Mesendoderm (in vitro differentiated cells): Measurements from ENCODE around the gene RSAD2.

Experiments used
- DNase-seq: peaks from one replicate; pipeline ENCODE4 v3.0.0; 2013
- H2AK5ac ChIP-seq: 2 replicates; pipeline ENCODE4 v1.6.1; 2013; ENCODE audit warnings: low read length, inconsistent platforms
- H2BK120ac ChIP-seq: 2 replicates; pipeline ENCODE4 v1.6.1; 2013; ENCODE audit warnings: low read depth, mild to moderate bottlenecking, low read length, moderate library complexity, mixed read lengths
- H2BK15ac ChIP-seq: replicated peaks from 2 replicates; pipeline ENCODE4 v1.6.1; 2013; ENCODE audit warnings: low read depth, mild to moderate bottlenecking, moderate library complexity
- H2BK5ac ChIP-seq: 2 replicates; pipeline ENCODE4 v1.6.1; 2013; ENCODE audit warnings: low read length, inconsistent platforms
- H3K18ac ChIP-seq: 2 replicates; pipeline ENCODE4 v1.6.1; 2013; ENCODE audit warnings: mild to moderate bottlenecking, low read length, mixed read lengths
- H3K23ac ChIP-seq: one replicate; pipeline ENCODE4 v1.6.1; 2013; ENCODE audit warnings: low read length
- H3K27ac ChIP-seq: 2 replicates; pipeline ENCODE4 v1.5.1; 2013; ENCODE audit warnings: low read depth, mild to moderate bottlenecking, inconsistent platforms, low read length, moderate library complexity
- H3K27me3 ChIP-seq: 2 replicates; pipeline ENCODE4 v1.6.1; 2013; ENCODE audit warnings: low read length, control low read depth, mild to moderate bottlenecking, inconsistent platforms; ENCODE audit not compliant: insufficient read depth, poor library complexity
- H3K36me3 ChIP-seq: 2 replicates; pipeline ENCODE4 v1.6.1; 2013; ENCODE audit warnings: low read length, inconsistent platforms; ENCODE audit not compliant: control insufficient read depth, insufficient read depth
- H3K4ac ChIP-seq: one replicate; pipeline ENCODE4 v1.6.1; 2013; ENCODE audit warnings: low read depth, mild to moderate bottlenecking, low read length, moderate library complexity
- H3K4me1 ChIP-seq: 2 replicates; pipeline ENCODE4 v1.6.1; 2013; ENCODE audit warnings: low read depth, low read length, inconsistent platforms; ENCODE audit not compliant: control insufficient read depth
- H3K4me2 ChIP-seq: 2 replicates; pipeline ENCODE4 v1.6.1; 2013; ENCODE audit warnings: low read length
- H3K4me3 ChIP-seq: 2 replicates; pipeline ENCODE4 v1.5.1; 2013; ENCODE audit warnings: mild to moderate bottlenecking, low read length
- H3K56ac ChIP-seq: one replicate; pipeline ENCODE4 v1.6.1; 2013; ENCODE audit warnings: low read length
- H3K79me1 ChIP-seq: 2 replicates; pipeline ENCODE4 v1.6.1; 2013; ENCODE audit warnings: low read length, inconsistent platforms
- H3K79me2 ChIP-seq: 2 replicates; pipeline ENCODE4 v1.6.1; 2013; ENCODE audit warnings: mild to moderate bottlenecking, low read length; ENCODE audit not compliant: control insufficient read depth, insufficient read depth
- H3K9ac ChIP-seq: 2 replicates; pipeline ENCODE4 v1.6.1; 2013; ENCODE audit warnings: low read length, inconsistent platforms
- H4K5ac ChIP-seq: one replicate; pipeline ENCODE4 v1.6.1; 2013; ENCODE audit warnings: low read length
- H4K8ac ChIP-seq: one replicate; pipeline ENCODE4 v1.6.1; 2013; ENCODE audit warnings: low read depth, mild to moderate bottlenecking, control low read depth, low read length, moderate library complexity
- WGBS: extraction: QIAGEN DNeasy Blood & Tissue Kit; methylation state at CpG from one replicate; pipeline ENCODE4 v1.1.7; 2013; ENCODE audit warnings: low lambda C conversion rate, missing lambda C conversion rate; ENCODE audit not compliant: insufficient coverage; ENCODE audit errors: extremely low coverage; 5-methylcytosine and 5-hydroxymethylcytosine counted together

RSAD2 gene

GRCh38 chr2:6909431-6910385 lies 32.1 kb downstream of the RSAD2 start:
- WGBS: 100% methylated on average over 3 of the region's 8 CpGs
- H2AK5ac ChIP-seq: no peak overlapping the region
- no peak overlapping the region for H2BK15ac ChIP-seq
- no peak overlapping the region for H3K23ac ChIP-seq
- no peak overlapping the region for H3K18ac ChIP-seq
- no peak overlapping the region for H3K4me2 ChIP-seq
- H4K5ac ChIP-seq: no peak overlapping the region
- H2BK5ac ChIP-seq: no peak overlapping the region
- H3K36me3 ChIP-seq: no peaks in the 10 kb centered on the region
- H3K56ac ChIP-seq: no peak overlapping the region
- no peak for DNase-seq
- no peak overlapping the region for H3K9ac ChIP-seq
- no peak overlapping the region for H3K27ac ChIP-seq
- H3K4me1 ChIP-seq: no peaks in the 10 kb centered on the region
- H2BK120ac ChIP-seq: no peak overlapping the region
- H3K4ac ChIP-seq: no peak overlapping the region
- no peaks in the 10 kb centered on the region for H3K27me3 ChIP-seq
- H3K79me2 ChIP-seq: no peaks in the 10 kb centered on the region
- no peak overlapping the region for H3K4me3 ChIP-seq
- H4K8ac ChIP-seq: no peak overlapping the region
- H3K79me1 ChIP-seq: no peaks in the 10 kb centered on the region

GRCh38 chr2:6911721-6912120 lies 34.1 kb downstream of the RSAD2 start:
- H2BK120ac ChIP-seq: no peak overlapping the region
- no peak overlapping the region for H3K27ac ChIP-seq
- H4K8ac ChIP-seq: no peak overlapping the region
- no peak overlapping the region for H2BK15ac ChIP-seq
- H2AK5ac ChIP-seq: no peak overlapping the region
- no peak for DNase-seq
- H3K9ac ChIP-seq: no peak overlapping the region
- no peaks in the 10 kb centered on the region for H3K79me1 ChIP-seq
- H2BK5ac ChIP-seq: no peak overlapping the region
- H3K4ac ChIP-seq: no peak overlapping the region
- no peak overlapping the region for H3K56ac ChIP-seq
- no peak overlapping the region for H4K5ac ChIP-seq
- H3K27me3 ChIP-seq: no peaks in the 10 kb centered on the region
- H3K23ac ChIP-seq: no peak overlapping the region
- H3K18ac ChIP-seq: no peak overlapping the region
- H3K79me2 ChIP-seq: no peaks in the 10 kb centered on the region
- no peaks in the 10 kb centered on the region for H3K4me1 ChIP-seq
- H3K4me2 ChIP-seq: no peak overlapping the region
- H3K36me3 ChIP-seq: no peaks in the 10 kb centered on the region
- H3K4me3 ChIP-seq: no peak overlapping the region

- no CpG with 5 or more reads among the region's 9 CpGs for WGBS
- no peak overlapping the region for H2BK15ac ChIP-seq
- H3K4me3 ChIP-seq: no peak overlapping the region
- no peaks in the 10 kb centered on the region for H3K79me1 ChIP-seq
- H3K4ac ChIP-seq: no peak overlapping the region
- no peaks in the 10 kb centered on the region for H3K36me3 ChIP-seq
- no peak overlapping the region for H4K5ac ChIP-seq
- no peak overlapping the region for H4K8ac ChIP-seq
- no peak overlapping the region for H2AK5ac ChIP-seq
- H3K4me2 ChIP-seq: no peak overlapping the region
- H3K9ac ChIP-seq: no peak overlapping the region
- no peak for DNase-seq
- no peak overlapping the region for H3K56ac ChIP-seq
- no peaks in the 10 kb centered on the region for H3K79me2 ChIP-seq
- no peaks in the 10 kb centered on the region for H3K4me1 ChIP-seq
- no peak overlapping the region for H3K23ac ChIP-seq
- no peaks in the 10 kb centered on the region for H3K27me3 ChIP-seq
- H3K27ac ChIP-seq: no peak overlapping the region
- no peak overlapping the region for H2BK120ac ChIP-seq
- no peak overlapping the region for H2BK5ac ChIP-seq
- no peak overlapping the region for H3K18ac ChIP-seq
These were observed 36.0 kb downstream of the RSAD2 start for GRCh38 chr2:6913415-6914157.

DNA sequence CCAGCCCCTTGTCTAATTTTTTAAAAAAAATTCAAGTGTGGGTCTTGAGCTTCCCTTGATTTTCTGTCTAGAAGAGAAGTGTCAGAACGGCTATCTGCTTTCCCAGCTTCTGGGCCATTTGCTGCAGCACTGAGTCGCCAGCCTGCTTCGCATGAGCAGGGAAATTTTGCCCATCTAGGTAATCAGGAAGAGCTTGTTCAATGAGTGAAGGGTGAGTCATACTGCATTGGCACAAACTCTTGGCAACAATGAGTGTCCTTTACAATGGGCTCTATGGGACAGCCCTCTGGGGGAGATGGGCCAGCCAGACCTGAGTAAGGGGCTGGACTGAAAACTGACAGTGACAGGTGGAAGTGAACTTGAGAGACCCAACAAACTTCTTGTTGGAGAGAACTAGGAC lies 37.3 kb downstream of the RSAD2 start:
- Histone ChIP-seq H2BK120ac (no peak overlapping the region), H3K79me1 (peaks cover 2% of the 10 kb centered on the region), H3K18ac (no peak overlapping the region), H3K79me2 (no peaks in the 10 kb centered on the region), H3K27me3 (no peaks in the 10 kb centered on the region), H3K56ac (no peak overlapping the region), H3K23ac (no peak overlapping the region), H3K9ac (no peak overlapping the region), H3K27ac (no peak overlapping the region), H4K8ac (no peak overlapping the region), H3K36me3 (no peaks in the 10 kb centered on the region), H2BK5ac (no peak overlapping the region), H2AK5ac (no peak overlapping the region), H3K4ac (no peak overlapping the region), H2BK15ac (no peak overlapping the region), H3K4me2 (no peak overlapping the region), H3K4me3 (no peak overlapping the region), H3K4me1 (peaks cover 4% of the 10 kb centered on the region), H4K5ac (no peak overlapping the region)
- no CpG with 5 or more reads among the region's 3 CpGs for WGBS
- no peak for DNase-seq

- no peak overlapping the region for H4K8ac ChIP-seq
- no peak overlapping the region for H2BK5ac ChIP-seq
- H3K4me1 ChIP-seq: peaks cover 4% of the 10 kb centered on the region
- no peak overlapping the region for H3K9ac ChIP-seq
- no peak overlapping the region for H3K4ac ChIP-seq
- no peak for DNase-seq
- no peak overlapping the region for H3K23ac ChIP-seq
- peaks cover 2% of the 10 kb centered on the region for H3K79me1 ChIP-seq
- H2AK5ac ChIP-seq: no peak overlapping the region
- H3K79me2 ChIP-seq: no peaks in the 10 kb centered on the region
- no peak overlapping the region for H3K56ac ChIP-seq
- no peak overlapping the region for H3K18ac ChIP-seq
- H3K4me3 ChIP-seq: no peak overlapping the region
- no peak overlapping the region for H3K27ac ChIP-seq
- H2BK120ac ChIP-seq: no peak overlapping the region
- no peaks in the 10 kb centered on the region for H3K27me3 ChIP-seq
- H3K4me2 ChIP-seq: no peak overlapping the region
- no peak overlapping the region for H2BK15ac ChIP-seq
- H3K36me3 ChIP-seq: no peaks in the 10 kb centered on the region
- no peak overlapping the region for H4K5ac ChIP-seq
- WGBS: no CpG with 5 or more reads among the region's 2 CpGs
These were observed 37.8 kb downstream of the RSAD2 start for GRCh38 chr2:6915399-6915798.
